ENCODE data around the gene RUNX2.
"Not testable (repeated sequence)": the region's sequence is repeated elsewhere in the genome, so short reads cannot be mapped to it uniquely, and the experiment has no call there.

RUNX2 gene

DNA sequence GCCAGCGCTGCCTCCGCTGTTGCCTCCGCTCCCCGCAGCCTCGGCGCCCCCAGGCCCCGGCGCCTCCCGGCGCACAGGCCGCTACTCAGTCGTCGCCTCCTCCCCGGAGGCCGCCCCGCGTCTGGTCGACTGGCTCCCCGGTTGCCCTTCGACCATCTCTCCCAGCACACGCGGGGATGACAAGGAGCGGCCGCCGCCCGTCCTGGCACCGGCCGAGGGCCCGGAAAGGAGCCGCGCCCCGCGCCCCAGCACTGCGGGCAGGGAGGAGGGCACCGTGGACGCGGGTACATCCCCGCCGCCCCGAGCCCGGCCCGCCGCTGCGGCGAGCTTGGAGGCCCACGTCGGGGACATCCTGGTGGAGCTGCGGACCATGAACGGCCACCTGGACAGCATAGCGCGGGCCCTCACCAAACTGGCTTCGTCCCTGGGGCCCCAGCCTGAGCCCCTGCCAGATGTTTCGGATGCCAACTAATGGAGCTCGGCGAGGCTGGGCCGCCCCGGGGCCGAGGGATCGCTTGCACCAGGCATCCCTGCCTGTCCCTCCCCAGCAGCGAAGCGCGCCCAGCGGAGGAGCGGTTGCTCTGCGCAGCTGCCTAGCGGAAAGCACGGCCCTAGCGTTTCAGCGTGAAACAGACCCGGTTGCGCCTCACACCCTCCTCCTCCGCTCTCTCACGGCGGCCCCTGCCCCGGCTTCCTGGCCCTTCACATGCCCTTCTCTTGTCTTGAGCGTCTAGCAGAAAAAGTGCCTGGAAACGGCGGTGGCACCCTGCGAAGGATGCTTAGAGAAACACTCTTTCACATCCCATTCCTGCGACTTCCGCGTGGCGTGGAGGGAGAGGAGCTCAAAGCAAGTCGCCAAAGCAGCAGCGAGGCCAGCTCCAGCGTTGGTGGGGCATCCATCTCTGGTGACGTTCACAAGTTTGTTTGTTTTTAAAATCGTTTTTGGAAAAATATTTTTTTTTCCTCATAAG lies 335.4 kb downstream of the RUNX2 start:
- TF ChIP-seq, protein P1, sequence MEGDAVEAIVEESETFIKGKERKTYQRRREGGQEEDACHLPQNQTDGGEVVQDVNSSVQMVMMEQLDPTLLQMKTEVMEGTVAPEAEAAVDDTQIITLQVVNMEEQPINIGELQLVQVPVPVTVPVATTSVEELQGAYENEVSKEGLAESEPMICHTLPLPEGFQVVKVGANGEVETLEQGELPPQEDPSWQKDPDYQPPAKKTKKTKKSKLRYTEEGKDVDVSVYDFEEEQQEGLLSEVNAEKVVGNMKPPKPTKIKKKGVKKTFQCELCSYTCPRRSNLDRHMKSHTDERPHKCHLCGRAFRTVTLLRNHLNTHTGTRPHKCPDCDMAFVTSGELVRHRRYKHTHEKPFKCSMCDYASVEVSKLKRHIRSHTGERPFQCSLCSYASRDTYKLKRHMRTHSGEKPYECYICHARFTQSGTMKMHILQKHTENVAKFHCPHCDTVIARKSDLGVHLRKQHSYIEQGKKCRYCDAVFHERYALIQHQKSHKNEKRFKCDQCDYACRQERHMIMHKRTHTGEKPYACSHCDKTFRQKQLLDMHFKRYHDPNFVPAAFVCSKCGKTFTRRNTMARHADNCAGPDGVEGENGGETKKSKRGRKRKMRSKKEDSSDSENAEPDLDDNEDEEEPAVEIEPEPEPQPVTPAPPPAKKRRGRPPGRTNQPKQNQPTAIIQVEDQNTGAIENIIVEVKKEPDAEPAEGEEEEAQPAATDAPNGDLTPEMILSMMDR (IDR thresholded peaks at IDR 0.05; ENCODE audit: extremely low read depth, missing control alignments): no peak
- peak; percentile 41 for DNase-seq (ENCODE audit: low spot score)

DNA sequence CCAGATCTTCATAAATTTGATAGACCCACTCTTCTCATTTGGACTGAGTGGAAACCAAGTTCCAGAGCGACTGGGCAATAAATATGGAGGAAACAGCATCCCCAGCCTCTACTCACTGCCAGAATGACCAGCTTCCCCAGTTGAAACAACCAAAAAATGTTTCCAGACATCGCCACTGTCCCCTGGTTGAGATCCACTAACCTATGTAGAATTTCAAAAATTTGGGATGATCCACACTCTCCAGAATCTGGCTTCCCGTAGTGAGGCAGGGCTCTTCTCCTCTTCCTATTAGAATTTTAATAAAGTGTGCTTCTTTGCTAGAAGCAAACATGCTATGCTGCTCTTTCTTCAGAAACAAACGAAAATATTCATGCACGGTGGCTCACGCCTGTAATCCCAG lies 336.6 kb downstream of the RUNX2 start:
- no peak for DNase-seq (ENCODE audit: low spot score)
- TF ChIP-seq, protein P1 (IDR thresholded peaks at IDR 0.05; ENCODE audit: extremely low read depth, missing control alignments): no peak

DNA sequence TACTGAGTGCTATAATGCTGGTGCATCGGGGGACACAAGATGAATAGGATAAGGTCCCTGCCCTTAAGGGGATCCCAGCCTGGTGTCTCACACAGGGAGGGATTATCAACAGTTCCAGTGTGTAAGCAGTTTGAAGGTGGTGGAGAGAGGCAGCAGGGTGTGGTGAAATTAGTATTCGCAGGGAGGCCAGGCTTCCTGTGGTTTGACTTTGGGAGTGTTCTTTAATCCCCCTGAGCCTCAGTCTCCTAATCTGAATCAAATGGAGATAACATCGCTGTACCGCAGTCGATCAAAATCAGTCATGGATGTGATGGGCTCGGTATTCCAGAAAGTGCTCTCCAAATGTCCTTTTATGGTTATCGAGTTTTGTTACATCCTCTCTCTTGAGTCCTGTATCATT lies 337.7 kb downstream of the RUNX2 start:
- no peak for DNase-seq (ENCODE audit: low spot score)
- TF ChIP-seq, protein P1 (IDR thresholded peaks at IDR 0.05; ENCODE audit: extremely low read depth, missing control alignments): no peak

DNA sequence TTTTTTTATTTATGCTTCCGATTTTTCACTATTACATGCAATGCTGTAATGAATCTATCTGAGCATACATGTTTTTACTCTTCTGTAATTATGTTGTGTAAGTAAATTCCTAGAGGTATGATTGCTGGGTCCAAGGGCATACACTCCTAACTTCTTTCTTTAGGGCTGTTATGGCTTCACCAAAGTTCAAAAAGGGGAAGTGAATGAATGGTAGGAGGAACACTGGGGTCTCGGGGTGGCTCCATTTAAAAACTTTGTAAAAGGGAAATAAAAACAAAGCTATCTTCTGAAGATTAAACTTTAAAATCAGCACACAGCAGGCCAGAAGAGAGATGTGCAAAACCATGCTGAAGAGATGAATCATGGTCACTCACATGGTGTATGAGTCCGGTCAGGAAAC lies 338.7 kb downstream of the RUNX2 start:
- TF ChIP-seq, protein P1 (IDR thresholded peaks at IDR 0.05; ENCODE audit: extremely low read depth, missing control alignments): no peak
- no peak for DNase-seq (ENCODE audit: low spot score)

DNA sequence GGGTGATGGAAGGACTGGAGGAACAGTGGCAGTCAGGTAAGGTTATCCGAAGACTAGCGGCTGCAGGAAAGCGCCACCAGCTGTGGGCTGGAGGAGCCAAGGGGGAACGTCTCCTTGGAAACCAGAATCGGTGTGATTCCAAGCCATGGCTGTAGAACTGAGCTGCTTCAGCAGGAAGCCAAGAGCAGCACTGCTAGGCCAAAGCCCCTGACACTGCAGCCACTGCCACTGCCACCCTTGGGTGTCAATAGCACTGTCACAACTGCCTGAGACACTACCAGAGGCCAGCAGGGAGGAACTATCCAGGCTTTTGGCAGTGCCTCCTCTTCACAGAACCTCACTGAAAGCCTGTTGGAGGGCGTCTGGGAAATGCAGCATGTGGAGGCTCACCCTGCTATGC lies 339.2 kb downstream of the RUNX2 start:
- TF ChIP-seq, protein P1 (IDR thresholded peaks at IDR 0.05; ENCODE audit: extremely low read depth, missing control alignments): no peak
- no peak for DNase-seq (ENCODE audit: low spot score)

DNA sequence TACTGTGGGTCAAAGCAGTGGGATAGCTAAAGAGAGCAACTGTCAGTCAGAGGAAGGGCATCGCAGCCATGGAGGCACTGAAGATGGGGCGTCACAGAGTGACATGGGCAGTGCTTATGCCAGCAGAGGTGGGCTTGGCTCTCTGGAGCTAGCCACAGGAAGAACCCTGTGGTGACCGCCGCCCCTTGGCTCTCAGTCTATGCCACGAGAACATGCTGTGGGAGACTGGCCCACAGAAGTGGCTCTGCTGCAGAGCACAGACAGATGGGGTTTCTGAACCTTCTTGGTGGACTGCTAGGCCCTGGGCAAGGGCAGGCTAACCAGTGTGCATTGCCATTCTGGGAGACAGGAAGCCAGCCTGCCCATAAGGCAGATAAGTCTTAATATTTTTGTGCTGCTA lies 339.6 kb downstream of the RUNX2 start:
- DNase-seq (ENCODE audit: low spot score): no peak
- TF ChIP-seq, protein P1 (IDR thresholded peaks at IDR 0.05; ENCODE audit: extremely low read depth, missing control alignments): no peak

DNA sequence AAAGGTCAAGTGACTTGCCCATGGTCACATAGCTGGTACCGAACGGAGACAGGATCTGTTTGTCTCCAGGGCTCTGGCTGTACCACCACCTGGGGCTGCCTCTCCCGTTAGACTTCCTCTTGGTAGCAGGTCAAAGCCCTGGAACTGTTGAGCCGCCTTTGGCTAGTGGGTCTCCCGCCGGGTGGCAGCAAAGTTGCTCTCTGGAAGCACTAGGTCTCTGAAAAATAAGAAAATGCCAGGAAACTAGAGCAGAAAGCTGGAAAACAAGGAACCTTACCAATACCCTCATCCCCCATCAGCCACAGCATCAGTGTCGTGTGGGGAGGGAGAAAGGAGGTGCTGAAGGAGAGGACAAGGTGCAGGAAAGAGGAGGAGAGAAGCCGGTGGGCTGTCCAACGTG lies 340.6 kb downstream of the RUNX2 start:
- DNase-seq (ENCODE audit: low spot score): no peak
- TF ChIP-seq, protein P1 (IDR thresholded peaks at IDR 0.05; ENCODE audit: extremely low read depth, missing control alignments): no peak

DNA sequence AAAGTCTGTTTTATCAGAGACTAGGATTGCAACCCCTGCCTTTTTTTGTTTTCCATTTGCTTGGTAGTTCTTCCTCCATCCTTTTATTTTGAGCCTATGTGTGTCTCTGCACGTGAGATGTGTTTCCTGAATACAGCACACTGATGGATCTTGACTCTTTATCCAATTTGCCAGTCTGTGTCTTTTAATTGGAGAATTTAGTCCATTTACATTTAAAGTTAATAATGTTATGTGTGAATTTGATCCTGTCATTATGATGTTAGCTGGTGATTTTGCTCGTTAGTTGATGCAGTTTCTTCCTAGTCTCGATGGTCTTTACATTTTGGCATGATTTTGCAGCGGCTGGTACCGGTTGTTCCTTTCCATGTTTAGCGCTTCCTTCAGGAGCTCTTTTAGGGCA lies 345.0 kb downstream of the RUNX2 start:
- DNase-seq (ENCODE audit: low spot score): not testable (repeated sequence)

DNA sequence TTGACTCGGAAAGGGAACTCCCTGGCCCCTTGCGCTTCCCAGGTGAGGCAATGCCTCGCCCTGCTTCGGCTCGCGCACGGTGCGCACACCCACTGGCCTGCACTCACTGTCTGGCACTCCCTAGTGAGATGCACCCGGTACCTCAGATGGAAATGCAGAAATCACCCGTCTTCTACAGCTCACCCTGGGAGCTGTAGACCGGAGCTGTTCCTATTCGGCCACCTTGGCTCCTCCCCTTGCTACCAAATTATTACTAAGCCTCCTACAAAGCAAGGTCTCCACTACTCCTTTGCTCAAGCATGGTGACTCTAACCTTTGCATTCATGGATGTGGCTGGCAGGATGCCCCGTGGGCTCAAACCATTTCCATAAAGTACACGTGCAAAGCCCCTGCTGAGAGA lies 347.0 kb downstream of the RUNX2 start:
- not testable (repeated sequence) for DNase-seq (ENCODE audit: low spot score)
